Kidney (tissue), 14 donors: Measurements from ENCODE around the gene CHAD. TPM values are rescaled to one million over a fixed set of nuclear protein-coding genes. Genes with fewer than 3 reads are reported as not detected.
A peak's percentile ranks its signal among the peaks of the same experiment; 100 is the strongest.

Experiments
- DNase-seq, 5 donors: peaks; one replicate each; pipeline ENCODE4 v3.0.0-alpha.2; 2013 to 2020
- FAIRE-seq: peaks from 2 replicates; lab custom pipeline; 2012; peaks lifted over from hg19 to GRCh38; lab: Jason Lieb, UNC
- H3K27ac ChIP-seq, 2 donors: one replicate each; pipeline ENCODE4 v1.7.0; 2013; ENCODE audit warnings: low read depth in 2 of 2, low read length in 2 of 2, inconsistent platforms in 1 of 2
- H3K27me3 ChIP-seq: one replicate; pipeline ENCODE4 v1.7.1; 2013; ENCODE audit warnings: low read length, inconsistent platforms; ENCODE audit not compliant: control insufficient read depth, insufficient read depth
- H3K36me3 ChIP-seq, 3 donors: one replicate each; pipeline versions ENCODE4 v1.7.0 to v1.7.1; 2013; ENCODE audit warnings: low read length in 3 of 3, control low read depth in 1 of 3, inconsistent platforms in 1 of 3; ENCODE audit not compliant: insufficient read depth in 3 of 3, control insufficient read depth in 2 of 3
- H3K4me1 ChIP-seq, 3 donors: one replicate each; pipeline versions ENCODE4 v1.7.0 to v1.7.1; 2013; ENCODE audit warnings: low read length in 3 of 3, inconsistent platforms in 1 of 3, low read depth in 1 of 3; ENCODE audit not compliant: control insufficient read depth in 2 of 3, insufficient read depth in 2 of 3
- H3K4me3 ChIP-seq, 3 donors: one replicate each; pipeline versions ENCODE4 v1.7.0 to v1.8.1; 2013; ENCODE audit warnings: low read length in 3 of 3, control low read depth in 1 of 3, inconsistent platforms in 1 of 3
- H3K9ac ChIP-seq, 3 donors: one replicate each; pipeline versions ENCODE4 v1.7.0 to v1.7.1; 2013; ENCODE audit warnings: low read length in 3 of 3, control low read depth in 1 of 3, inconsistent platforms in 1 of 3
- H3K9me3 ChIP-seq, 3 donors: one replicate each; pipeline versions ENCODE4 v1.7.0 to v1.7.1; 2013; ENCODE audit warnings: low read length in 3 of 3, control low read depth in 1 of 3, inconsistent platforms in 1 of 3; ENCODE audit not compliant: control insufficient read depth in 2 of 3, insufficient read depth in 1 of 3
- intact Hi-C: fragments of 100-400 bp; cut with DNase I; formaldehyde crosslinking; loops from one replicate; pipeline ENCODE4 v1.11.1; 2022
- polyA plus RNA-seq: library from polyadenylated mRNA; stranded (reverse); fragments of 350-450 nt; fragmentation: Illumina TruSeq; extraction: RNeasy Lipid Tissue Mini Kit (QIAGEN cat#74804); gene quantifications from one replicate; pipeline ENCODE4 v1.2.3, GENCODE V29; 2014; ENCODE audit warnings: low read depth, low replicate concordance; ENCODE audit not compliant: insufficient read depth
- total RNA-seq: library from RNA; stranded (reverse); fragmentation: NEBNext Ultra II Directional; extraction: Animal tissue kit (Norgen Biotek cat#: 25700); gene quantifications from one replicate; pipeline ENCODE4 v1.2.1, GENCODE V29; 2021
- TF ChIP-seq, protein P1 (sequence below): IDR thresholded peaks from 3 replicates; pipeline ENCODE4 v1.5.1; 2012; ENCODE audit warnings: mild to moderate bottlenecking, moderate library complexity, borderline replicate concordance; ENCODE audit not compliant: insufficient read depth; ENCODE audit errors: extremely low read depth
- donor health status: control.
- donor health status: control.
- donor health status: control.
- donor health status: control.
- donor health status: control.
- donor health status: DM: yes; HTN: yes; CAD: no.
- donor health status: Normal renal cell carcinoma (clear cell type).

CHAD gene
- total and polyA plus RNA-seq, 2 donors from 2014 or later = 0.22 to 0.43 TPM

DNA sequence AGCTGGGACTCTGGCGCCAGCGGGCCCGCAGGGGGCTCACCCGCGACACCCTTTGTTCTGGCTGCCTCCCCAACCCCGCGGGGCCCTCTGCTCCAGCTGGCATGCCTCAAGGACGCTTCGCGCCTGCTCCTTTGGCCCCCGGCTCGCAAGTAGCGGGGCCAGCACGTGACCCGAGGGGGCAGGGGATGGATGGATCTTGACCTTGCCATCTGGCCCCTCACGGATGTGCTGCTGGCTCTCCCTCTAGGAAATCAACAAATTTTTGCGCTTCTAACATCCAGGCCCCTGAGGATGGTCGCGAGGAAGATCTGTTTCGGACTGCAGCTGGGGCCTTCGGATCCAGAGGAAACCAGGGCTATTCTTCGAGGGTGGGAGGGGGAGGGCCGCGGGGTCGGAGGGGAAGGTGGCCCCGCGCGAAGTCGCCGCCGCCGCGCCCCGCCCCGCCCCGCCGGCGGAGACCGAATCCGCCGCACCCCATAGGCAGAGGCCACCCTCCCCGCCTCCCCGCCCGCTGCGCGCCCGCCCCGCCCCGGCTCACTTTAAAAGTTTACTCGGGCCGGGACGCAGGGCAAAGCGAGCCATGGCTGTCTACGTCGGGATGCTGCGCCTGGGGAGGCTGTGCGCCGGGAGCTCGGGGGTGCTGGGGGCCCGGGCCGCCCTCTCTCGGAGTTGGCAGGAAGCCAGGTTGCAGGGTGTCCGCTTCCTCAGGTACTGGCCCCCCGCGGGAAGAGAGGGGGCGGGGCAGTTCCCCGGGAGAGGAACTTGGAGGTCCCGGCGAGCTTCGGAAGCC is 42.8 kb downstream of the CHAD start, which contains the start of gene ACSF2:
TSS of gene ACSF2 (plus strand) at position 537 of the 790 bp plus-strand sequence. CDS start at position 581, 44 bp downstream.
- intact Hi-C loops = no loop called here
- Histone ChIP-seq H3K4me1 (peaks cover 3 to 23% (median 13%) of the 10 kb centered on the region in 3 donors), H3K9me3 (no peaks in the 10 kb centered on the region), H3K27me3 (no peaks in the 10 kb centered on the region), H3K27ac (peak within 1 kb of the TSS; percentile 59 to 82), H3K36me3 (no peaks in the 10 kb centered on the region), H3K9ac (peak within 1 kb of the TSS; percentile 30 to 88 (median 87)), H3K4me3 (peak within 1 kb of the TSS; percentile 67 to 90 (median 77))
- FAIRE-seq = no peak
- peak; percentile 73 to 89 (median 87) for DNase-seq
- TF ChIP-seq, protein P1, sequence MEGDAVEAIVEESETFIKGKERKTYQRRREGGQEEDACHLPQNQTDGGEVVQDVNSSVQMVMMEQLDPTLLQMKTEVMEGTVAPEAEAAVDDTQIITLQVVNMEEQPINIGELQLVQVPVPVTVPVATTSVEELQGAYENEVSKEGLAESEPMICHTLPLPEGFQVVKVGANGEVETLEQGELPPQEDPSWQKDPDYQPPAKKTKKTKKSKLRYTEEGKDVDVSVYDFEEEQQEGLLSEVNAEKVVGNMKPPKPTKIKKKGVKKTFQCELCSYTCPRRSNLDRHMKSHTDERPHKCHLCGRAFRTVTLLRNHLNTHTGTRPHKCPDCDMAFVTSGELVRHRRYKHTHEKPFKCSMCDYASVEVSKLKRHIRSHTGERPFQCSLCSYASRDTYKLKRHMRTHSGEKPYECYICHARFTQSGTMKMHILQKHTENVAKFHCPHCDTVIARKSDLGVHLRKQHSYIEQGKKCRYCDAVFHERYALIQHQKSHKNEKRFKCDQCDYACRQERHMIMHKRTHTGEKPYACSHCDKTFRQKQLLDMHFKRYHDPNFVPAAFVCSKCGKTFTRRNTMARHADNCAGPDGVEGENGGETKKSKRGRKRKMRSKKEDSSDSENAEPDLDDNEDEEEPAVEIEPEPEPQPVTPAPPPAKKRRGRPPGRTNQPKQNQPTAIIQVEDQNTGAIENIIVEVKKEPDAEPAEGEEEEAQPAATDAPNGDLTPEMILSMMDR = no peak

DNA sequence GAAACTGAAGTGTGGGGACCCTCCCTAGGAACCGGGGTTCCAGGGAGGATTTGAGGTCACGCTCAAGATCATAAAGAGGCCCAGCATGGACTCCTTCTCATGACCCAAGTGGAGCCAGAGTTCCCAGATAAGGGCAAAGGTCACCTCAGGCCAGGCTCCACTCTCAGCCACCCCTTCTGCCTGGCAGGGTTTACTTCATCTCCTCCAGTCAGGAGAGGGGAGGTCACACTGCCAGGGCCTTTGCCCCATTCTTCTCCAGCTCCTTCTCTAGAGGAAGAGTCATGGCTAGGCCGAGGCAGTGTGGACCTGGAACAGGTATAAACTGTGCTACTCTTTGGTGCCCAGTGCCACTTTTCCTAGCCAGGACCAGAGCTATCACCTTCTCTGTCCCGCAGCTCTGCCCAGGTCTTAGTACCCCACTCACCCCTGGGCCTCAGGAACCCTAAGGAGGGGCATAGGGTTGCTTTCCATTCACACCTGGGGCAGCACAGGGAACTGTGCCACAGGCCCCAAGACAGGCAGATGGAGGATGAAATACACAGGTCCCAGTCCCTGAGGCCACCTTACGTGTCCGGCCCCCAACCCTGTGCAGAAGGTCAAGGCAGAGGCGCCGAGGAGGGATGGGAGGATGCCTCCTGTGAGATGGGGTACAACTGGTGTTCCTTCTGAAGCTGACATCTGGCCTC is 43.5 kb downstream of the CHAD start:
- Histone ChIP-seq H3K27ac (peak overlapping the region; percentile 59 to 80), H3K9me3 (no peaks in the 10 kb centered on the region), H3K27me3 (no peaks in the 10 kb centered on the region), H3K36me3 (no peaks in the 10 kb centered on the region), H3K4me1 (peaks cover 0 to 23% (median 20%) of the 10 kb centered on the region in 3 donors), H3K4me3 (peak overlapping the region in 2 of 3 donors; percentile 62 to 77), H3K9ac (peak overlapping the region in 2 of 3 donors; percentile 17 to 87)
- DNase-seq (no peak), FAIRE-seq (no peak)
- intact Hi-C loops = no loop called here
- TF ChIP-seq, protein P1 = no peak

DNA sequence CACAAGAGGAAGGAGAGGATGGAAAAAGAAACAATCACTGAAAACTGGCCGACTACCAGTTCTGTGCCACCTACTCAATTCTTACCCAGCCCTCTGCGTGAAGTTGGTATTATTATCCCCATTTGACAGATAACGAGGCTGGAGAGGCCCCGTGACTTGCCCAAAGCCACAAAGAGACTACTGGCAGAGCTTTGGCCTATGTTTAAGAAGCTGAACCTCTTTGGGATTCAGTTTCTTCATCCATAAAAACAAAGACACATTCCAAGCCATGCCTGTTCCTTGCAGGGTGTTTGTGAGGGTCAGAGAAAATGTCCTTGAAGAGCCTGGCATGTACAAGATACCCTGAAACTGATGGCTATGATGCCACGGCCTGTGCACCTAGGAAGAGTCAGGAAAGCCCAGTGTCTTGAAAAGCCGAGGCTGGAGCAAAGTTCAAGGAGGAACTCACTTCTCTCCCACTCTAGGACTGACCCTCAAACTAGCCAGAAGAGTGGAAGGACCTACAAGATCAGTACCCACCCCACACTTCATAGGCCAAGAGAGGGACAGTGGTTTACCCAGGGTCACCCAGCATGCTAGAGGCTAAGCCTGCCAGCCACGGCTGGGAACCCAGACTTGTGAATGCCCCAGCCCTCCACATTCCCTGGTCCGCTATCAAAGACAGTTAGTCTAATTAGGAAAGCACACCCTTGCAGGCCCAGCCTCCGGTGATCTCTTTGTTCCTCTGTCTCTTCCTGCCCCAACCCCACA is 44.3 kb downstream of the CHAD start:
- no peak for FAIRE-seq
- H3K4me1 ChIP-seq = peaks cover 0 to 20% (median 20%) of the 10 kb centered on the region in 3 donors

More for the DNA sequence above, 44.3 kb downstream of the CHAD start:
- Histone ChIP-seq H3K27me3 (no peaks in the 10 kb centered on the region), H3K9me3 (no peaks in the 10 kb centered on the region), H3K27ac (peak overlapping the region in 1 of 2 donors; percentile 5), H3K36me3 (no peaks in the 10 kb centered on the region), H3K4me3 (peak overlapping the region in 1 of 3 donors; percentile 77), H3K9ac (no peak overlapping the region)
- intact Hi-C loops = no loop called here
- TF ChIP-seq, protein P1 = no peak
- DNase-seq = no peak
